ENCODE data around the gene PPM1F.

Gene PPM1F

DNA sequence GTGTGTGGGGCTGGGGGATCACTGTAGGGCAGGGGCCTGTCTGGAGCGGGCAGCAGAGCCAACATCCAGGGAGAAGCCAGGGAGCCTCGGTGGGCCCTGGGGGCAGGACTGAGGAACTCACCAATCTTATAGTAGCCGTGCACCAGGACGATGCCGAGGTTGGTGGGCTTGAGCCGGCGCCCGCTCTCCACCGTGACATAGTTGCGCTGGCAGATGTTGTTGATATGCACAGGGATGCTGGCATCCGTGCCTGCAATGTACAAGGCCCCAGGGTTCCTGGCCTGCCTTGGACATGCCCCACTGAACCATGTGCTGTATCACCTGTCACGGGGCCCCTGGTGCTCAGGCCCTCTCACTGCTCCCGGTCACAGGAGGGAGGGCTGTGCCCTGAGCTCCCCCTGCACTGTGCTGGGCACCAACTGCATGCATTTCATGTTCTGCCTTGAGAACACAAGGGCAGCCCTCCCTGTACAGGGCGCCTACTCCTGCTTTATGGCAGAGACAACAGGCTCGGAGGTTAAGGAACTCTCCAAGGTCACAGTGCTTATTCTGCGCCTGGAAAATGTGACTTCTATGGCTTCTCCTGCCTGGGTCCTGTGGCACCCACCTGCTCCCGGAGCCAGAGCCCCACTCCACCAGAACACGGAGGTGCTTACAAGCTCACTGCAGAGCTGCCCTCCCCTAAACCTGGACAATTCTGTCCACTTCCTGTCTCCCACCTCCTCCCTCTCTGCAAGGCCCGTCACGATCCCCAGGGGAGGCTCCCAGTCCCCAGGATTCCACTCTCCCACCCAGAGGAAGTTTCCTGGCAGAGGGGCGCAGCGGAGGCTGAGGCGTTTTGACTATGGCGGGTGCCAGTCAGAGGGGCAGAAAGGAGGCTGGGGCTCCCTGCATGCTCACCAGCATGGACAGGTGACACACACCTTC is 7.8 kb upstream of the PPM1F start:
- no peak for DNase-seq (ENCODE audit: low spot score)

DNA sequence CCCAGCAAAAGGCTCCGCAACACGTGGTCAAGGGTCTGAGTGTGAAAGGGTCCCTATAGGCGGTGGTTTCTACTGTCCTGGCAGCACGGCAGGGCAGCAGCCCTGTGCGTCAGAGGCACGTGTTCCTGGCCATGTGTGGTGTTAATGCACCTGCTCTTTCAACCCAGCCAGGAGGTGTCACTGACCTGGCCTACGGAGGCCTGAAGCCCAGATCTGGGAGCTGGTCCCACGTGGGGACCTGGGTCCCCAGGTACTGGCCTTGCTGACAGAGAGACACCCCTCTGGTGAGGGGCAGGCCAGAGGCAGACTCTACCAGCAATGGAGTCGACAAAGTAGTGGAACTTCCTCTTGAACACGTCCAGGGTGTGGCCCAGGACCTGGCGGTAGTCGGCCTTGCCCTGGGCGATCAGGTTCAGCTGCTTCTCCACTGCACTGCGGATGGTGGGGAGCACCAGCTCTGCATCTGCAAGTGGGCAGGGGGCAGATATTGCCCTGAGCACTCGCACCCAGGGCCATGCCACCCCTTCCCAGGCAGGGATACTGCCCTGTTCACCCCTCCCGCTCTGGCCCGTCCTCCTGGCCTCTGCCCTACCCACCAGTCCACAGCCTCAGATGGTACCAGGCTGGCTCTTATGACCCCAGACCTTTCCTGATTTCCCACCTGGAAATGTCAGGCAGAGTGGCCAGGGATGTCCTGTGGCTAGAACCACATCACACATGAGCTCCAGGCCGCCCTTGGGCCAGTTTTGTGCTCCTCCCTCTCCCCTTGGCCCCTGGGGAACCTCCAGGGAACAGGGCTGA is 6.8 kb upstream of the PPM1F start:
- no peak for DNase-seq (ENCODE audit: low spot score)

DNA sequence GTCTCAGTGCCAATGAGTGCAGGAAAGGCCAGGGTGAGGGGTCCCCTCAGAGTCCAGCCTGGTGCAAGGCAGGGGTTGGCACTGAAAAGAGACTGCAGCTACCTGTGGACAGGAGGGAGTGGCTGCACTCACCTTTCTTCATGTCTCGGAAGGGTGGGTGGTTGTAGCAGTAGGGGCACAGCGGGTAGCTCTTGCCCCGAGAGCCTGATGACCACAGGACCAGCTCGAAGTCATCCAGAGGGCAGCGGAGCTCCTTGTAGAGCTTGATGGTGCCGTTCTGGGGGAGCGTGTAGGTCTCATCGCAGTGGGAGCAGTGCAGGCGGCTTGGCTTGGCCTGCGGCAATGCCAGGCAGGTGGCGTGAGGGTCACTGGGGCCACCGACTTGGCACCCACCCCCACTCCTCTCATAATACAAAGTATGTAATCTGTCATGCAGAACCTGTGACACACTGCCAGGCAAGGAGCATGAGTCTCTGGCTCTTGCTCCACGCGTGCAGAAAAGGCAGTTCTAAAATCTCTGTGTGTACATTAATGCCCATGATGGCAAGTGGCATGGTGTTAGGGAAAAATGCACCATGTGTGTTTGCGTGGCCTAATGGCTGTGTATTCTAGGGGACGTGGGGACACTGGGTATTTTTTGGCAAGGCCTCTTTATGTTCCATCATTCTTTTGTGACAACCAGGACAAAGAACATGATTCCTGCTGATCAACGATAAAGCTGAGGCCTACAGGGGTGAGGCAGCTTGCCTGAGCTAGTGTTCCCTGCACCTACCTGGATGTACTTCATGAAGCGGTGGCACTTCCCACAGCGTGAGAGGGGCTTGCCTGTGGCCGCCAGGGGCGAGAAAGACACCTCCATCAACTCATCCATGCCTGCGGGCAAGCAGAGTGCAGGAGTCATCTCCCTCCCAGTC is 6.0 kb upstream of the PPM1F start:
- DNase-seq (ENCODE audit: low spot score), result no peak

DNA sequence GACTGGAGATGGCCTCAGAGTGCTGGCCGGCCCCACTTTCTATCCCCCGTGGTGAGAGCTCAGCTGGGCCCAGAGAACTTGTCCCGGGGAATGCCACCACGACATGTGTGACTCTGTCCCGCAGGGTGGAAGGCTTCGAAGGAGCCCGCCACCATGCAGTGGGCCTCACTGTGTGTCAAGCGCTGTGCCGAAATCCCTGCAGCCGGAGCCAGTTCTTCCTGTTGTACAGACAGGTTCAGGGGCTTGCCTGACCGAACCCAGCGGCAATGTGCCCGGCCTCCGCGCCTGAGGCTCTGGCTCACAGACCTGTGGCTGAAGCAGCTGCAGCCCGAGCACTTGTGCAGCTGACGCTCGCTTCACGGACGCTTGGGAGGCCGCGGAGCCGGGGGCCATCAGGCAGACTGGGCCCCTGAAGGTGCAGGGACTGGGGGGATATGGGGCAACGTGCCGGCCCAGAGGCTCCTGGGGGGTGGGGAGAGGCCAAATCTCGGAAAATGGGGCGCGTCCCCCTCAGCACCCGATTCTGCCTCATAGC is 650 bp downstream of the PPM1F start:
- DNase-seq (ENCODE audit: low spot score), result peak; percentile 66

DNA sequence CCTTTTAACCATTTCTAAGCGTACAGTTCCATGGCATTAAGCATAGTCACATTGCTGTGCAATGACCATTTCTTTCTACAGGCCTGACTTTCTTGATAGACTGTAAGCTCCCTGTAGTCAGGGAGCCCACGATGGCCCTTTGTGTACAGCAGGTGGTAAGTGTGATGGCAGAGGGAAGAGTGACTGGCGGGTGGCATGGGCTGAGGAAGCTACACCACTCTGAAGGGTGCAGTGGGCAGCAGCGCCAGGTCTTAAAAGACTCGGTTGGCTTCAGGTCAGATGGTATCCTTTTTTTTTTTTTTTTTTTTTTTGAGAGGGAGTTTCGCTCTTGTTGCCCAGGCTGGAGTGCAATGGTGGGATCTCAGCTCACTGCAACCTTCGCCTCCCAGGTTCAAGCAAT is 1.6 kb downstream of the PPM1F start:
- DNase-seq (ENCODE audit: low spot score), result no peak

DNA sequence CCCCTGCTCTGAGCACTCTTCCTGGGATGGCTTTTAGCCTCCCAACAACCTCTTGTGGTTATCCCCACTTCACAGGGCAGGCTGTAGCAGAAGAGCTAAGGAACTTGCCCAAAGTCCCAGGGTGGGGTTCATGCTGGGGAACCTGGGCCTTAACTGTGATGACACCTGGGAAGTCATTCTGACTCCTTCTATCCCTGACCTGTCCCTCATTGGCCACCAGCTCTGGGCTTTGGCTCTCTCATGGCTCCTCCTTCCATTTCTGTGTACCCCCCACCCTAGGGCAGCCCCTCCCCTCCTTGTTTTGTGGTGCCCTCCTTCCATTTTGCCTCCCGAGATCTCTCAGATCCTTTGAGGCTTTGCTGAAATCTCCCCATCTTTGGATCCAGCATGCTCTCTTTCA is 2.7 kb downstream of the PPM1F start:
- DNase-seq (ENCODE audit: low spot score), result no peak

DNA sequence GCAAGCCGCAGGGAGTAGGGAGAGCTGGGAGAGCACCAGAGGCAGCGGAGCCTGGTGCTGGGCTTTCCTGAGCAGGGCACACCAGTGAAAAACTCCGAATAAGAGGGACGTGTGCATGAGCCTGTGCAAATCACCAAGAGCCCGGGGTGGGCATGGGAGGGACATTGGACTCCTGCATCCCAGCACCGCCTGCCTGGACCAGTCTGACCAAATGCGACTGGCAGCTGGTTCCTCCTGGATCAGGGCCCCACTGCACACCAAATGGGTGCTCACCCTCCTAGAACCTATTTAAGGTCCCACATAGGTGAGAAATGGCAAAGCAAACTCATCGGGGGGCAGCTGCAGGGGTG is 3.1 kb downstream of the PPM1F start:
- no peak for DNase-seq (ENCODE audit: low spot score)

DNA sequence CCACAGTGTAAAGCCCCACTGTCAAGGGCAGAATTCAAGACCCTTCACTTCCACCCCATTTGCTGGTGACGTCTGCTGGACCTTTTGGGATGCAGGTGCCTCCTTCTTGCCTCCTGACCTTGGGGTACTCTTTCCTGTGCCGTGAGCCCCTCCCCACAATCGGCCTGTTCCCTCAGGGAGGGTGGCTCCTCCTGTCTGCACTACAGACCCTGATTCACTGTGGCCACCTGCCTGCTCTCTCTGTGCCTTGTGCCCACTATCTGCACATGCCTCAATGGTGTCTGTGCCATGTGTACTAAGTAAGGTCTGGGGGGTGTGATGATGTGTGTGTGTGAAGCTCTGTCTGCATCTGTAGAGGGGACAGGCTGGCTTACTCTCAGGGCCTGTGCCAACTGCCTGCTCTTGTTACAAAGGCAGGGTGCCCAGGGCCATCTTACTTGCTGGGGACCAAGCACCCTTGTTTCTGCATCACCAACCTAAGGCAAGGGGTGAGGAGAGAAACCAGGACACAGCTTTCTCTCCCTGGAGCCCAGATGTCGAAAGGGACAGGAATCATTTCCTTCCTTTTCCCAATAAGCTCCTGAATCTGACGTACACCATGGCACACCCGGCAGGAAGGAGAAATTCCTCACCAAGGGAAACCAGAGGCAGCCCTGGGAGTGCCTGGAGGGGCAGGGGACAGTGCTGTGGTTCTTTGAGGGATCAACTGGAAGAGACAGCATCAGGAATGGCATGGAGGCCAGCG is 3.7 kb downstream of the PPM1F start:
- DNase-seq (ENCODE audit: low spot score), result no peak

DNA sequence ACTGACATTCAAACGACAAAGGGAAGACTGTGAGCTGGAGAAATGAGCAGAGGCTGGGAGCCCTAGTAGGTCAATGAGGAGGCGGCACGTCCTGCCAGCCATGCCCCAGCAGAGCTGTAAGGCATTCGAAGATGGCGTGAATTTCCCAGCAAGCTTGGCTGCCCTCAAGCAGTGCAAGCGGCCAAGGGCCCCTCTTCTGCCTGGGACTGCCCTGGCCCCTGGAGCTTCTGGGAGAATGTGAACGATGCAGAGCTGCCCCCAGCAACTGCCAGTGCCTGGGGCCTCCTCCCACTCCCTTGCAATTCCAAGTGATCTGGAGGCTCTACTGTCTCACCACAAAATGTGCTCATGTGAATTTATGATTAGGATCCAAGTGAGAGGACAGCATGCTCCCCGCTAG is 4.3 kb downstream of the PPM1F start:
- no peak for DNase-seq (ENCODE audit: low spot score)

DNA sequence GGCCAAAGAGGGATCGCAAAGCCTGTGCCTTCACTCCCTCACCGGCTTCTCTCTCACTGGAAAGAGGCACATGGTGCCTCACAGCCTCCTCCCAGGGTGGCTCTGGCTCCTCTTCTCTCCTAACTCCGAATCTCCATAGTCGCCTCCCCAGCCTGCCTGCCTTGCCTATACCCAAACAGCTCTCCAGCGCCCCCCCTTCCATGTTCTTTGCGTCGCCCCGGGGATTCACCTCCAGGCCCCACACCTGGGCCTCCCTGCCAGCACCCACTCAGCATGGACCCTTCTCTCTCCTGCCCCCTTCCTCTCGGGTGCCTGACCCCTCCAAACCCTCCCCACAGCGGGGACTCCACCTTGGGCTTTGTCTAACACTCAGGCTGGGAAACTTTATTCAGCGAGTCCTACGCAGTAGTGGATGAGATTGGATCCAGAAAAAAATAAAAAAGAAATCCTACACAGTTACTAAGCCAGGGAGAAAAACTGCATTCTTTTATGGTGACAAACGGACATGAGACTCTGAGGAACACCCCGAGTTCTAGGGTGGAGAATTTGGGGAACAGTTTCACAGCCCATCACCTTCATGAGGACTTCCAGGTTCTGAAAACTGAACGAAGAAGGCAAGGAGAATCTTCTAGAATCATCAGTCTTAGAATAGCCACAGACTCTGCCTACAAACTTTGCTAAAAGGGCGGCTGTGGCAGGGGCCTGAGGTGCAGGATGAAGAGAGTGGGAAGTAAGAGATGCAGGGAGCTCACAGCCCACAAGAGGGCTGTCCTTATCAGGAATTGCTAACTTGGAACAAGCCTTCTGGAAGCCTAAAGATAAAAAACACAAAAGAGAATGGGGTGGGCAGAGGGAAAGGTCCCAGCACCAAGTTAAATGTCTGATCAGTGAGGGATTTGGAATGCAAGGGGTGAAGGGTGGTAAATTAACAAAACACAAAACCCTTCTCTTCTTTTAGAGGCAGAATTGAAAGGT is 5.3 kb downstream of the PPM1F start:
- DNase-seq (ENCODE audit: low spot score), result no peak

DNA sequence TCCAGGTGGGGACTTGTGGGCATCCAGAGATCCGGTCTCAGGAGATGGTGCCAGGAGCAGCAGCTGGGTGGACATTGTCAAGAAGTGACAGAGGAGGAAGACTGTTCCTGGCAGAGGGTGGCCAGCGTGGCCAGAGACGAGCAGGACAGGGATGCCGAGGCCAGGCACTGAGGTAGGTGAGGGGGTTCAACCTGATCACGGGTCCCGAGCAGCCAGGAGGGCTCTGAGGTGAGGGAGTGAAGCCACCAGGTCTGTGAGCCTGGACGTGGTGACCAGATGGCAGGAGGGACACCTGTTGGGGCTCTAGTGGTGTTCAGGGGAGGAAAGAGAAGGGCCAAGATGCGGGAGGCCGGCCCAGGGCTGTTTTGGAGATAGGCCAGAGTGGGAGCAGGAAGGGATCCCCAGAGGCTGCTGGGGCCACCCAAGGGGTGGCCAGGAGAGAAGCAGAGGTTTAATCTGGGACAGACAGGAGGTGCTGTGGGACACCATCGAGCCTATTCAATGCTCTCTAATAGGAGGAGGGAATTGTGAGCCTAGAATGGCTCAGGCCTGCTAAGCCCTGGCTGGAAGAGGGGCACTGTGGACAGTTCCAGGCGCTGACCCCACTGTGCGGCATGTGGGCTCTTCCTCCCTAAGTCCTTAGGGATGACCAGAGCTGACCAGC is 6.3 kb downstream of the PPM1F start:
- no peak for DNase-seq (ENCODE audit: low spot score)

DNA sequence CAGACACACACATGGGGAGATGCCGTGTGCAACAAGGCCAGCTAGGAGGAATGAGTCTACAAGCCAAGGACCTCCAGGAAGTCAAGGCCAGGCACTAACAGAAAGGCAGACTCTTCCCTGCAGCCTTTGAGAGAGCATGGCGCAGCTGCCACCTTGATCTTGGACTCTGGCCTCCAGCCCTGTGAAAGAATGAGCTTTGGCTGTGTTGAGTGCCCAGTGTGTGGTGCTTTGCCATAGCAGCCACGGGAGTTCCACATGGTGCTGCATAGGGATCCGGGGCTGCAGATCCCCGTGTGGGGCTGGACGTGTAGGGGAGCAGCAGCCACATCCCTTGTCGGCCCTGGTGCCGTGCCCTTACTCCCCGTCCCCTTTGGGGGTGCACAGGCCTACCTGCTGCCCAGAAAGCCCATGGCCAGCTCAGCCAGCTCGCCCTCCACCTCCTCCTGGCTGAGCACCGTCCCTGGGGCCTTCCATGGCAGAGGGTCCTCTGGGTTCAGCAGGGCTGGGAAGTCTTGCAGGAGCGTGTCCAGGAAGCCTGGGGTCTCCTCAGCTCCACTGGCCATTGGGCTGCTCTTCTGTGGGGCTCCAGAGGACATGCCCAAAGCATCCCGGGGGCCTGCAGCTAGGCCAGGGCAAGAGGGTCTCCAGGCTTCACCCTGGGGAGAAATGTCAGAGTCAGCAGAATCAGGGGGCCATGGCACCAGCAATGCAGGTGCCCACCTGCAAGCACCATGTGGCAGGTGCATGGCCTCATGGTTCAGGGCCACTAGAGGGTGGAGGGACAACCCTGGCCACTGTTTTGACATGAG is 7.0 kb downstream of the PPM1F start:
- no peak for DNase-seq (ENCODE audit: low spot score)

DNA sequence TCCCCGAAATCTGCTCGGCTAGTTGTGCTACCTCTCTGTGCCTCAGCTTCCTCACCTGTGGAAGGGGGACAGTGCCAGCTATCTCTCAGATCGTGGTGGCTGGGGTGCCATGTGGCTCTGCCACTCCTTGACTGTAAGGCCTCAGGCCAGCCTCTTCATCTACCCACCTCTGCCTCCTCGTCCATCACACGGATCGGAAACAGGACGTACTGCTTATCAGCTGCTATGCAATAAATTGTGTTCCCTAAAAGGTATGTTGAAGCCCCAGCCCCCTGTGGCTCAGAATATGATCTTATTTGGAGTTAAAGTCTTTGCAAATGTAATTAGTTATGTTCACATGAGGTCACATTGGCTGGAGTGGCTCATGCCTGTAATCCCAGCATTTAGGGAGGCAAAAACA is 7.8 kb downstream of the PPM1F start:
- DNase-seq (ENCODE audit: low spot score), result no peak

DNA sequence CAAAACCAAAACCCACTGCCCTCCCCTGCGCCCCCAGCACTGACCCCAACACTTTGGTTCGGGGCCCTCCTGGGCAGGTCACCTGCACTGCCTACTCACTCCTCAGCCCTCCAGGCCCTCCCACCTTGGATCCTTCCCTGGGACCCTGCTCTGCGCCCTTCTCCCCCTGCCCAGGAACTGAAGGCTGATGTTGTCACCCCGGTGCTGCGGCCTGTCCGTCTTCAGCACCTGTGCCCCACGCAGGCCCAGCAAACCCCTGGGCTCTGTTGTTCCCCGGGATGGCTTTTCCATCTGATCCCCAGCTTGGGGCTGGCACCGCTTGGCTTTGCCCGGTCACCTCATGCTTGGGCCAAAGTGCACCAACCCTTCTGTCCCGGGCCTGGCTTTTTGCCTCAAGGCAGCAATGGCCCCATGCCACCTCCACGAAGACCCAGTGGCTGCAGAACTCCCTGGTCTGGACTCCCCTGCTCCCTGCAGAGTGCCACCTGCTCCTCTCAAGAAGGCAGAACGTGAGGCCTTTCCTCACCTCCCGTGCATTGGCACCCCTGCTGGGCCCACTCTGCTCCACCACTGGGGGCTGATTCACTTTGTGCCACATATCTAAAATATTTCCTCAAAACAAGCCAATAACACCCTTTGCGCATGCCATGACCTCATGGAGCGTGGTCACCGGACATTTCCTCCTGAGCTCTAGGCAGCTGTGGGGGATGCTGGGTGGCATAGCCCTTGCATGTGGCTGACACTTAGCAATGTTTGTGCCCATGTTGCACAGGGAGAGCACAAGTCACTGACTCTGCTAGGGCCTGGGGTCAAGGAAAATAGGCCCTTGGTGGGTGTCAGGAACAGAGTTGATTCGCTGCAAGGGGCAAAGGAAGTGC is 8.8 kb downstream of the PPM1F start:
- no peak for DNase-seq (ENCODE audit: low spot score)

DNA sequence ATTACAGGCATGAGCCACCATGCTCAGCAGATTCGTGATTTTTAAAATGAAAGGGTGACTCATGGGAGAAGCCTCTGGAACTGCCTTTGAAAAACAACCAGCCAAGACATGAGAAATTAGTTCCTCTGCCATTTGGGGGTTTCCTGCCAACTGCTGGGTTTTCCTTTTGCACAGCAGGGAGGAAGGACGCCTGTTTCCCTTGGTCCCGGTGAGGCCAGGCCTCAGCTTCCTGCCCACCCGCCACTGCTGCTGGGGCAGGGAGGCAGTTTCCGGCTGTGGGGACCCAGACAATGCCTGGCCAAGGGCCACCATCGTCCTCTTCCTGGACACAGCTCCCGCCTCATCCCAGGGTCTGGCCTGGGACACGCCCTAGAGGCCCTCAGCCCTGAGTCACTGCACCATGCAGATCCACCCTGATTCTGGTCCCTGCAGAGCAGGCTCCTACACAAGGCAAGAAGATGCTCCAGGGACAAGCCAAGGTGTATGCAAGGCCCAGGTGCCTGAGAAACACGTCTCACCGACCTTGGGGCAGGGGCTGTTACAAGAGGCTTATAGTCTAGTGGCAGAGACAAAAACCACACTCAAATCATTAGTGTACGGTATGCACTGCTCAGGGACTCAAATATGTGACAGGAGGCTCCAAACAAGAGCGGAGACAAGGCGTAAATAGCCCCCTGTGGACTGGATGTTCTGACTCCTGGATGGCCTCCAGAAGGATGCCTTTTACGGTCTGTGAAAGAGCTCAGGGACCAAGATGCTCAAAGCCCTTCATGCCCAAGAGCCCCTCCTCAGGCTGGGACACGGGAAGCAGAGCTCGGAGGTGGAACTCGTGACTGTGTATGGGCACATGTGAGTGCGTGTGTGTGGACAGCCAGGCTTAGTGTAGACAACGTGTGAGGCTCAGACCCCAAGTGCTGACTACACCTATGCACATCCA is 10.0 kb downstream of the PPM1F start:
- no peak for DNase-seq (ENCODE audit: low spot score)

DNA sequence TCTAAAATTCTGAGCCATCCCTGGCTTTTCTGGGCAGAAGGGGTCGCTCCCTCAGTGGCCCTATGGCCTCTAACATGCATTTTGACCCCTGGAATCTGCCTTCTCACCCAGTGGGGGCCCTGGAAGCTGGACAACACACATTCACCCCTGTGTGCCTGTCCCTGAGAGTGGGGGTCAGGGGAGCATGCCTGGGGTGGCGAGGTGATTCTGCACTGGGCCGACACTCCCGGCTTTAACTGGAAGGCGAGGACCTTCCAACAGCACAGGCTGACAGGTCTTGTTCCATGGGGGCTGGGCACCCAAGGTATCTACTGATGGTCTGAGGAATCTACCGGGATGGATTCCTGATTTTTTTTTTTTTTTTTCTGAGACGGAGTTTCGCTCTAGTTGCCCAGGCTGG is 10.7 kb downstream of the PPM1F start:
- DNase-seq (ENCODE audit: low spot score), result no peak

DNA sequence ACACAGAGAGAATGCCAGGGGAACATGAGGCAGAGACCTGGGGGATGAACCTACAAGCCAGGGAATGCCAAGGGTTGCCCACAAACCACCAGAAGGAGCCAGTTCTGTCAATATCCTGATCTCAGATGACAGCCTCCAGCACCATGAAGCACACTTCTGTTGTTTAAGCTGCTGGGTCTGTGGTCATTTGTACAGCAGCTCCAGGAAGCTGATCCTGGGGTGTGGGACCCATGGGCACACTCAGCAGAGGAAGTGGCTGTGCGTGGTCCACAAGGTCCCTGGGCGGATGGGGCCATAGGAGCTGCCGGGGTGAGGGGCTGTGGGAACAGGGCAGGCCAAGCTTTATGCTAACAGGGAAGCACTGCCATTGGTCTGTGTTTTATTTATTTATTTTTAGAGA is 12.1 kb downstream of the PPM1F start:
- DNase-seq (ENCODE audit: low spot score), result no peak
